WTC11 (cell line): Measurements from ENCODE around the gene GNS. TPM values are rescaled to one million over a fixed set of nuclear protein-coding genes. Genes with fewer than 3 reads are reported as not detected.

ENCODE experiments used
- ATAC-seq: fragments of 200-7000 bp; cut with Tn5 transposase; 2 replicates; pipeline ENCODE4 v1.10.0; 2021; ENCODE audit warnings: mild to moderate bottlenecking, moderate library complexity
- Bru-seq: library from RNA; stranded (reverse); fragments of 400-500 nt; gene quantifications from one replicate; lab custom pipeline; 2021; lab: Mats Ljungman, UMichigan
- CTCF ChIA-PET: fragments of 300-600 bp; sonication (Branson Sonifier 250); formaldehyde crosslinking; loops from one replicate; lab custom pipeline; 2021; ENCODE audit warnings: antibody characterized with exemption; lab: Charles Lee
- POLR2A ChIA-PET: fragments of 350-600 bp; sonication (Branson Sonifier 250); formaldehyde crosslinking; loops from one replicate; lab custom pipeline; 2021; ENCODE audit warnings: antibody characterized with exemption; lab: Charles Lee
- DNase-seq: peaks from one replicate; pipeline ENCODE4 v3.0.0; 2021; ENCODE audit warnings: low spot score
- H3K27ac Mint-ChIP-seq: 2 replicates; pipeline ENCODE4 v1.8.0; 2021; ENCODE audit warnings: mixed read lengths
- H3K27me3 Mint-ChIP-seq: 2 replicates; pipeline ENCODE4 v1.8.0; 2021; ENCODE audit warnings: low read depth, mild to moderate bottlenecking, moderate library complexity, mixed read lengths
- H3K36me3 Mint-ChIP-seq: 2 replicates; pipeline ENCODE4 v1.8.0; 2021; ENCODE audit warnings: mixed read lengths
- H3K4me1 Mint-ChIP-seq: 2 replicates; pipeline ENCODE4 v1.8.0; 2022; ENCODE audit warnings: mixed read lengths
- H3K4me3 Mint-ChIP-seq: 2 replicates; pipeline ENCODE4 v1.8.0; 2021; ENCODE audit warnings: mild to moderate bottlenecking, moderate library complexity, mixed read lengths
- H3K9me3 Mint-ChIP-seq: 2 replicates; pipeline ENCODE4 v1.8.0; 2021; ENCODE audit warnings: mixed read lengths
- CREB1 ChIP-seq: sonication (generic); formaldehyde crosslinking; IDR thresholded peaks from 2 replicates; pipeline ENCODE4 v1.8.0; 2023; ENCODE audit warnings: mild to moderate bottlenecking, missing genetic modification reagents
- ETV6 ChIP-seq: sonication (generic); formaldehyde crosslinking; IDR thresholded peaks from 2 replicates; pipeline ENCODE4 v1.8.1; 2022; ENCODE audit warnings: mild to moderate bottlenecking, missing genetic modification reagents
- FOXK1 ChIP-seq: sonication (generic); formaldehyde crosslinking; IDR thresholded peaks from 2 replicates; pipeline ENCODE4 v1.8.0; 2022; ENCODE audit warnings: mild to moderate bottlenecking, moderate library complexity, missing genetic modification reagents
- FOXP1 ChIP-seq: sonication (generic); formaldehyde crosslinking; IDR thresholded peaks from 2 replicates; pipeline ENCODE4 v1.8.0; 2022; ENCODE audit warnings: missing genetic modification reagents, mild to moderate bottlenecking, moderate library complexity, borderline replicate concordance
- JUN ChIP-seq: sonication (generic); formaldehyde crosslinking; IDR thresholded peaks from 2 replicates; pipeline ENCODE4 v1.8.0; 2023; ENCODE audit warnings: mild to moderate bottlenecking, missing genetic modification reagents
- MYBL2 ChIP-seq: sonication (generic); formaldehyde crosslinking; IDR thresholded peaks from 2 replicates; pipeline ENCODE4 v1.8.1; 2023; ENCODE audit warnings: mild to moderate bottlenecking, moderate library complexity, missing genetic modification reagents
- NFE2L1 ChIP-seq: sonication (generic); formaldehyde crosslinking; IDR thresholded peaks from 2 replicates; pipeline ENCODE4 v1.8.1; 2023; ENCODE audit warnings: missing genetic modification reagents
- RELA ChIP-seq: sonication (generic); formaldehyde crosslinking; IDR thresholded peaks from 2 replicates; pipeline ENCODE4 v1.8.1; 2022; ENCODE audit warnings: missing genetic modification reagents, mild to moderate bottlenecking, borderline replicate concordance
- RORB ChIP-seq: fragments of 250-450 bp; sonication (Bioruptor Pico); IDR thresholded peaks from 2 replicates; pipeline ENCODE4 v1.9.0; 2021; ENCODE audit warnings: mild to moderate bottlenecking
- ZBTB21 ChIP-seq: sonication (generic); formaldehyde crosslinking; IDR thresholded peaks from 2 replicates; pipeline ENCODE4 v1.8.1; 2023; ENCODE audit warnings: mild to moderate bottlenecking, missing genetic modification reagents, borderline replicate concordance
- long read RNA-seq, 3 experiments: library from RNA in 1 of 3; library from capped mRNA in 1 of 3; library from polyadenylated mRNA in 1 of 3; unstranded in 2 of 3; stranded (forward) in 1 of 3; transcript quantifications; one replicate each; pipeline ENCODE4 v2.0.0, GENCODE V29; 2021
- total RNA-seq: library from RNA; stranded (reverse); gene quantifications from 3 replicates; pipeline ENCODE4 v1.2.3, GENCODE V29; 2021
- TF ChIP-seq, protein P1 (sequence below): sonication (generic); formaldehyde crosslinking; conservative IDR thresholded peaks from 2 replicates; pipeline ENCODE4 v1.8.1; 2022; ENCODE audit warnings: mild to moderate bottlenecking, missing genetic modification reagents
- TF ChIP-seq, protein P2 (sequence below): fragments of 250-450 bp; sonication (Bioruptor Pico); IDR thresholded peaks from 2 replicates; pipeline ENCODE4 v1.9.0; 2021; ENCODE audit warnings: mild to moderate bottlenecking
- TF ChIP-seq, protein P3 (sequence below): sonication (generic); formaldehyde crosslinking; IDR thresholded peaks from 2 replicates; pipeline ENCODE4 v1.8.1; 2023; ENCODE audit warnings: mild to moderate bottlenecking, missing genetic modification reagents, moderate library complexity
- TF ChIP-seq, protein P4 (sequence below): sonication (generic); formaldehyde crosslinking; IDR thresholded peaks from 2 replicates; pipeline ENCODE4 v1.8.0; 2022; ENCODE audit warnings: mild to moderate bottlenecking, missing genetic modification reagents
- TF ChIP-seq, protein P5 (sequence below): sonication (generic); formaldehyde crosslinking; IDR thresholded peaks from 2 replicates; pipeline ENCODE4 v1.8.0; 2022; ENCODE audit warnings: mild to moderate bottlenecking, missing genetic modification reagents
- TF ChIP-seq, protein P6 (sequence below): sonication (generic); formaldehyde crosslinking; IDR thresholded peaks from 2 replicates; pipeline ENCODE4 v1.8.1; 2023; ENCODE audit warnings: mild to moderate bottlenecking, missing genetic modification reagents, borderline replicate concordance
- TF ChIP-seq, protein P7 (sequence below): sonication (generic); formaldehyde crosslinking; IDR thresholded peaks from 2 replicates; pipeline ENCODE4 v1.8.0; 2023; ENCODE audit warnings: missing genetic modification reagents, mild to moderate bottlenecking, borderline replicate concordance
- TF ChIP-seq, protein P8 (sequence below): fragments of 250-450 bp; sonication (Bioruptor Pico); IDR thresholded peaks from 2 replicates; pipeline ENCODE4 v1.9.0; 2021; ENCODE audit warnings: mild to moderate bottlenecking
- TF ChIP-seq, protein P9 (sequence below): fragments of 250-450 bp; sonication (Bioruptor Pico); IDR thresholded peaks from 2 replicates; pipeline ENCODE4 v1.9.0; 2021; ENCODE audit warnings: moderate library complexity, mild to moderate bottlenecking, inconsistent platforms, borderline replicate concordance

GNS gene
- total RNA-seq: 24.7 to 31.8 TPM (median 30.6 TPM) in 3 replicates
- percentile 67 among the genes with signal in this experiment for Bru-seq, nascent RNA
- long read RNA-seq, experiment 1, full-length matches to known transcripts: 95 of 128 reads
- long read RNA-seq, experiment 1, partial matches to known transcripts: 15 of 128 reads
- long read RNA-seq, experiment 1, other reads (novel, unspliced or antisense): 18 of 128 reads
- long read RNA-seq, experiment 2, full-length matches to known transcripts: 15 of 52 reads
- long read RNA-seq, experiment 2, partial matches to known transcripts: 3 of 52 reads
- long read RNA-seq, experiment 2, other reads (novel, unspliced or antisense): 34 of 52 reads
- long read RNA-seq, experiment 3, partial matches to known transcripts: 0 of 1 reads
- long read RNA-seq, experiment 3, other reads (novel, unspliced or antisense): 1 of 1 reads

DNA sequence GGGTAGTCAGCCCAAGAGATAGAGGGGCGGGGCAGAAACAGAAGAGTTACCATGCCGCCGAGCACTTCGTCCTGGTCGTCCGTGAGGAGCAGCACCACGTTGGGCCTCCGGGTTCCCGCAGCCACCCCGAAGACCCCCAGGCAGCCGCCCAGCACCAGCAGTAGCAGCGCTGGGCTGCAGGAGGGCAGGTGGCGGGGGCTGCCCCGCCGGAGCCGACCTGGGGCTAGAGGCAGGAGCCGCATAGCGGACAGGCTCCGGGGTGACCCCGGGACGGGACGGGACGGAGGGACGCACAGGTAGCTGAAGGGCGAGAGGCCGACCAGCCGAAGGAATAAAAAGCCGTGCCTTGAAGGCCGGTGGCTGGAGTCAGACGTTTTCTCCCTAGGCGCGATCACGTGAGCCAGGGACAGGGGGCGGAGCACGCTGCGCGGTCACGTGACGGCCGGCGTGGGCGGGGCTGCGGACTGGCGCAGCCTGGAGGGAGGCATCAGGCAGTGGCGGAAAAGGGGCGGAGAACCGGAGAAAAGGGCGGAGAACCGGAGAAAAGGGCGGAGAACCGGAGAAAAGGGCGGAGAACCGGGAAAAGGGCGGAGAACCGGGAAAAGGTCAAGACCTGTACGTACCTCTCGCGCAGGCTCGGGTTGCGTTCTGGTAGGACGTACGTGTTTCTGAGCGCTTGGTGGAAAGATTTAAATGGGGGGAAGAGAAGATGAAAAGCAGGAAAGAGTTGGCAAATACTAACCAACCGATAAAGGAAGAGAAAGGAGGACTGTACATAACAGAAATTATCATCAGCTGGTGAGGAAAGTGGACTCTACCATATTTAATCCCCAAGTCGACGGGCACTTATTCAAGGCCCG is at the start of gene GNS:
GNS (minus strand) TSS at position 372 of the 860 bp plus-strand sequence; CDS start at position 242, 130 bp downstream.
- ATAC-seq (peak; percentile 92), DNase-seq (peak; percentile 98)
- POLR2A ChIA-PET: no interaction called here
- peak within 1 kb of the TSS; percentile 98 for H3K27ac Mint-ChIP-seq
- peaks cover 14% of the 10 kb centered on the region for H3K4me1 Mint-ChIP-seq
- H3K27me3 Mint-ChIP-seq: no peaks in the 10 kb centered on the region
- no peaks in the 10 kb centered on the region for H3K9me3 Mint-ChIP-seq
- no peaks in the 10 kb centered on the region for H3K36me3 Mint-ChIP-seq
- peak within 1 kb of the TSS; percentile 93 for H3K4me3 Mint-ChIP-seq
- CTCF ChIA-PET: interaction anchor here (1.6 to 2.1 kb wide), 2 partner anchors 37 to 43 kb away, joined by 3 to 6 read pairs; no protein-coding TSS in a partner anchor
- TF ChIP-seq, protein P1, sequence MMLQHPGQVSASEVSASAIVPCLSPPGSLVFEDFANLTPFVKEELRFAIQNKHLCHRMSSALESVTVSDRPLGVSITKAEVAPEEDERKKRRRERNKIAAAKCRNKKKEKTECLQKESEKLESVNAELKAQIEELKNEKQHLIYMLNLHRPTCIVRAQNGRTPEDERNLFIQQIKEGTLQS (CRISPR knock-in tag): no peak
- TF ChIP-seq JUN (CRISPR knock-in tag) (no peak), CREB1 (CRISPR knock-in tag) (no peak), MYBL2 (CRISPR knock-in tag) (peak; percentile 49; the same call in 1 of the 2 replicates), RORB (no peak), ETV6 (CRISPR knock-in tag) (peak; percentile 67; the same call in 1 of the 2 replicates), FOXK1 (CRISPR knock-in tag) (peak; percentile 84; the same call in 1 of the 2 replicates), ZBTB21 (CRISPR knock-in tag) (0 out of 2 replicates have a peak, but pooled peaks have one; percentile 67), RELA (no peak), FOXP1 (CRISPR knock-in tag) (peak; percentile 69; the same call in 1 of the 2 replicates), NFE2L1 (CRISPR knock-in tag) (no peak)
- TF ChIP-seq, protein P2, sequence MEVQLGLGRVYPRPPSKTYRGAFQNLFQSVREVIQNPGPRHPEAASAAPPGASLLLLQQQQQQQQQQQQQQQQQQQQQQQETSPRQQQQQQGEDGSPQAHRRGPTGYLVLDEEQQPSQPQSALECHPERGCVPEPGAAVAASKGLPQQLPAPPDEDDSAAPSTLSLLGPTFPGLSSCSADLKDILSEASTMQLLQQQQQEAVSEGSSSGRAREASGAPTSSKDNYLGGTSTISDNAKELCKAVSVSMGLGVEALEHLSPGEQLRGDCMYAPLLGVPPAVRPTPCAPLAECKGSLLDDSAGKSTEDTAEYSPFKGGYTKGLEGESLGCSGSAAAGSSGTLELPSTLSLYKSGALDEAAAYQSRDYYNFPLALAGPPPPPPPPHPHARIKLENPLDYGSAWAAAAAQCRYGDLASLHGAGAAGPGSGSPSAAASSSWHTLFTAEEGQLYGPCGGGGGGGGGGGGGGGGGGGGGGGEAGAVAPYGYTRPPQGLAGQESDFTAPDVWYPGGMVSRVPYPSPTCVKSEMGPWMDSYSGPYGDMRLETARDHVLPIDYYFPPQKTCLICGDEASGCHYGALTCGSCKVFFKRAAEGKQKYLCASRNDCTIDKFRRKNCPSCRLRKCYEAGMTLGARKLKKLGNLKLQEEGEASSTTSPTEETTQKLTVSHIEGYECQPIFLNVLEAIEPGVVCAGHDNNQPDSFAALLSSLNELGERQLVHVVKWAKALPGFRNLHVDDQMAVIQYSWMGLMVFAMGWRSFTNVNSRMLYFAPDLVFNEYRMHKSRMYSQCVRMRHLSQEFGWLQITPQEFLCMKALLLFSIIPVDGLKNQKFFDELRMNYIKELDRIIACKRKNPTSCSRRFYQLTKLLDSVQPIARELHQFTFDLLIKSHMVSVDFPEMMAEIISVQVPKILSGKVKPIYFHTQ (CRISPR knock-in tag): no peak
- TF ChIP-seq, protein P3, sequence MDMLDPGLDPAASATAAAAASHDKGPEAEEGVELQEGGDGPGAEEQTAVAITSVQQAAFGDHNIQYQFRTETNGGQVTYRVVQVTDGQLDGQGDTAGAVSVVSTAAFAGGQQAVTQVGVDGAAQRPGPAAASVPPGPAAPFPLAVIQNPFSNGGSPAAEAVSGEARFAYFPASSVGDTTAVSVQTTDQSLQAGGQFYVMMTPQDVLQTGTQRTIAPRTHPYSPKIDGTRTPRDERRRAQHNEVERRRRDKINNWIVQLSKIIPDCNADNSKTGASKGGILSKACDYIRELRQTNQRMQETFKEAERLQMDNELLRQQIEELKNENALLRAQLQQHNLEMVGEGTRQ (CRISPR knock-in tag): peak; percentile 100
- TF ChIP-seq, protein P4, sequence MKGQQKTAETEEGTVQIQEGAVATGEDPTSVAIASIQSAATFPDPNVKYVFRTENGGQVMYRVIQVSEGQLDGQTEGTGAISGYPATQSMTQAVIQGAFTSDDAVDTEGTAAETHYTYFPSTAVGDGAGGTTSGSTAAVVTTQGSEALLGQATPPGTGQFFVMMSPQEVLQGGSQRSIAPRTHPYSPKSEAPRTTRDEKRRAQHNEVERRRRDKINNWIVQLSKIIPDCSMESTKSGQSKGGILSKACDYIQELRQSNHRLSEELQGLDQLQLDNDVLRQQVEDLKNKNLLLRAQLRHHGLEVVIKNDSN (CRISPR knock-in tag): peak; percentile 100
- TF ChIP-seq, protein P5, sequence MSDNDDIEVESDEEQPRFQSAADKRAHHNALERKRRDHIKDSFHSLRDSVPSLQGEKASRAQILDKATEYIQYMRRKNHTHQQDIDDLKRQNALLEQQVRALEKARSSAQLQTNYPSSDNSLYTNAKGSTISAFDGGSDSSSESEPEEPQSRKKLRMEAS: peak; percentile 78
- TF ChIP-seq, protein P6, sequence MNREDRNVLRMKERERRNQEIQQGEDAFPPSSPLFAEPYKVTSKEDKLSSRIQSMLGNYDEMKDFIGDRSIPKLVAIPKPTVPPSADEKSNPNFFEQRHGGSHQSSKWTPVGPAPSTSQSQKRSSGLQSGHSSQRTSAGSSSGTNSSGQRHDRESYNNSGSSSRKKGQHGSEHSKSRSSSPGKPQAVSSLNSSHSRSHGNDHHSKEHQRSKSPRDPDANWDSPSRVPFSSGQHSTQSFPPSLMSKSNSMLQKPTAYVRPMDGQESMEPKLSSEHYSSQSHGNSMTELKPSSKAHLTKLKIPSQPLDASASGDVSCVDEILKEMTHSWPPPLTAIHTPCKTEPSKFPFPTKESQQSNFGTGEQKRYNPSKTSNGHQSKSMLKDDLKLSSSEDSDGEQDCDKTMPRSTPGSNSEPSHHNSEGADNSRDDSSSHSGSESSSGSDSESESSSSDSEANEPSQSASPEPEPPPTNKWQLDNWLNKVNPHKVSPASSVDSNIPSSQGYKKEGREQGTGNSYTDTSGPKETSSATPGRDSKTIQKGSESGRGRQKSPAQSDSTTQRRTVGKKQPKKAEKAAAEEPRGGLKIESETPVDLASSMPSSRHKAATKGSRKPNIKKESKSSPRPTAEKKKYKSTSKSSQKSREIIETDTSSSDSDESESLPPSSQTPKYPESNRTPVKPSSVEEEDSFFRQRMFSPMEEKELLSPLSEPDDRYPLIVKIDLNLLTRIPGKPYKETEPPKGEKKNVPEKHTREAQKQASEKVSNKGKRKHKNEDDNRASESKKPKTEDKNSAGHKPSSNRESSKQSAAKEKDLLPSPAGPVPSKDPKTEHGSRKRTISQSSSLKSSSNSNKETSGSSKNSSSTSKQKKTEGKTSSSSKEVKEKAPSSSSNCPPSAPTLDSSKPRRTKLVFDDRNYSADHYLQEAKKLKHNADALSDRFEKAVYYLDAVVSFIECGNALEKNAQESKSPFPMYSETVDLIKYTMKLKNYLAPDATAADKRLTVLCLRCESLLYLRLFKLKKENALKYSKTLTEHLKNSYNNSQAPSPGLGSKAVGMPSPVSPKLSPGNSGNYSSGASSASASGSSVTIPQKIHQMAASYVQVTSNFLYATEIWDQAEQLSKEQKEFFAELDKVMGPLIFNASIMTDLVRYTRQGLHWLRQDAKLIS: no peak
- TF ChIP-seq, protein P7, sequence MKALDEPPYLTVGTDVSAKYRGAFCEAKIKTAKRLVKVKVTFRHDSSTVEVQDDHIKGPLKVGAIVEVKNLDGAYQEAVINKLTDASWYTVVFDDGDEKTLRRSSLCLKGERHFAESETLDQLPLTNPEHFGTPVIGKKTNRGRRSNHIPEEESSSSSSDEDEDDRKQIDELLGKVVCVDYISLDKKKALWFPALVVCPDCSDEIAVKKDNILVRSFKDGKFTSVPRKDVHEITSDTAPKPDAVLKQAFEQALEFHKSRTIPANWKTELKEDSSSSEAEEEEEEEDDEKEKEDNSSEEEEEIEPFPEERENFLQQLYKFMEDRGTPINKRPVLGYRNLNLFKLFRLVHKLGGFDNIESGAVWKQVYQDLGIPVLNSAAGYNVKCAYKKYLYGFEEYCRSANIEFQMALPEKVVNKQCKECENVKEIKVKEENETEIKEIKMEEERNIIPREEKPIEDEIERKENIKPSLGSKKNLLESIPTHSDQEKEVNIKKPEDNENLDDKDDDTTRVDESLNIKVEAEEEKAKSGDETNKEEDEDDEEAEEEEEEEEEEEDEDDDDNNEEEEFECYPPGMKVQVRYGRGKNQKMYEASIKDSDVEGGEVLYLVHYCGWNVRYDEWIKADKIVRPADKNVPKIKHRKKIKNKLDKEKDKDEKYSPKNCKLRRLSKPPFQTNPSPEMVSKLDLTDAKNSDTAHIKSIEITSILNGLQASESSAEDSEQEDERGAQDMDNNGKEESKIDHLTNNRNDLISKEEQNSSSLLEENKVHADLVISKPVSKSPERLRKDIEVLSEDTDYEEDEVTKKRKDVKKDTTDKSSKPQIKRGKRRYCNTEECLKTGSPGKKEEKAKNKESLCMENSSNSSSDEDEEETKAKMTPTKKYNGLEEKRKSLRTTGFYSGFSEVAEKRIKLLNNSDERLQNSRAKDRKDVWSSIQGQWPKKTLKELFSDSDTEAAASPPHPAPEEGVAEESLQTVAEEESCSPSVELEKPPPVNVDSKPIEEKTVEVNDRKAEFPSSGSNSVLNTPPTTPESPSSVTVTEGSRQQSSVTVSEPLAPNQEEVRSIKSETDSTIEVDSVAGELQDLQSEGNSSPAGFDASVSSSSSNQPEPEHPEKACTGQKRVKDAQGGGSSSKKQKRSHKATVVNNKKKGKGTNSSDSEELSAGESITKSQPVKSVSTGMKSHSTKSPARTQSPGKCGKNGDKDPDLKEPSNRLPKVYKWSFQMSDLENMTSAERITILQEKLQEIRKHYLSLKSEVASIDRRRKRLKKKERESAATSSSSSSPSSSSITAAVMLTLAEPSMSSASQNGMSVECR (CRISPR knock-in tag): peak; percentile 50; the same call in 1 of the 2 replicates
- TF ChIP-seq, protein P8, sequence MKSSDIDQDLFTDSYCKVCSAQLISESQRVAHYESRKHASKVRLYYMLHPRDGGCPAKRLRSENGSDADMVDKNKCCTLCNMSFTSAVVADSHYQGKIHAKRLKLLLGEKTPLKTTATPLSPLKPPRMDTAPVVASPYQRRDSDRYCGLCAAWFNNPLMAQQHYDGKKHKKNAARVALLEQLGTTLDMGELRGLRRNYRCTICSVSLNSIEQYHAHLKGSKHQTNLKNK (CRISPR knock-in tag): no peak
- TF ChIP-seq, protein P9, sequence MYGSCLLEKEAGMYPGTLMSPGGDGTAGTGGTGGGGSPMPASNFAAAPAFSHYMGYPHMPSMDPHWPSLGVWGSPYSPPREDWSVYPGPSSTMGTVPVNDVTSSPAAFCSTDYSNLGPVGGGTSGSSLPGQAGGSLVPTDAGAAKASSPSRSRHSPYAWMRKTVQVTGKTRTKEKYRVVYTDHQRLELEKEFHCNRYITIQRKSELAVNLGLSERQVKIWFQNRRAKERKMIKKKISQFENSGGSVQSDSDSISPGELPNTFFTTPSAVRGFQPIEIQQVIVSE (CRISPR knock-in tag): no peak
